GM12878 (cell line): Measurements from ENCODE around the gene TMEM179B. TPM values are rescaled to one million over a fixed set of nuclear protein-coding genes. Genes with fewer than 3 reads are reported as not detected.

ENCODE experiments used
- ATAC-seq: fragments of 200-7000 bp; cut with Tn5 transposase; 3 replicates; pipeline ENCODE4 v1.9.1; 2020; ENCODE audit warnings: mild to moderate bottlenecking, moderate library complexity
- BruUV-seq: library from RNA; stranded (reverse); fragments of 400-500 nt; replicated peaks from 2 replicates; lab custom pipeline; 2021; lab: Mats Ljungman, UMichigan
- CTCF ChIA-PET: fragments of 300-600 bp; sonication (Branson Sonifier 250); formaldehyde crosslinking; extraction: SDS; loops from one replicate; lab custom pipeline; 2021; ENCODE audit warnings: inconsistent platforms; lab: Yijun Ruan, JAX
- POLR2A ChIA-PET: fragments of 350-600 bp; formaldehyde crosslinking; extraction: SDS; loops from one replicate; lab custom pipeline; 2021; ENCODE audit warnings: inconsistent platforms; lab: Charles Lee
- RAD21 ChIA-PET: fragments of 300-600 bp; sonication (Branson Sonifier 250); formaldehyde crosslinking; loops from one replicate; lab custom pipeline; 2023; ENCODE audit warnings: antibody characterized with exemption; ENCODE audit not compliant: unreplicated experiment; lab: Charles Lee
- SMC1A ChIA-PET: fragments of 300-600 bp; sonication (Branson Sonifier 250); formaldehyde crosslinking; loops from one replicate; lab custom pipeline; 2023; ENCODE audit not compliant: unreplicated experiment, uncharacterized antibody; lab: Charles Lee
- DNase-seq: peaks from one replicate; pipeline ENCODE4 v3.0.0-alpha.2; 2011; ENCODE audit warnings: low read depth, low spot score
- FAIRE-seq: peaks from 3 replicates; lab custom pipeline; 2011; peaks lifted over from hg19 to GRCh38; lab: Jason Lieb, UNC
- H2AFZ ChIP-seq: 2 replicates; pipeline ENCODE4 v1.6.0; 2011; ENCODE audit warnings: low read depth, low read length, control low read depth; ENCODE audit not compliant: control insufficient read depth
- H3K27ac ChIP-seq: 2 replicates; pipeline ENCODE4 v1.5.1; 2011; ENCODE audit warnings: control low read depth; ENCODE audit not compliant: control insufficient read depth, insufficient read depth
- H3K27me3 ChIP-seq, 2 experiments: replicated peaks in 1 of 2; 2 replicates each; pipeline versions ENCODE4 v1.6.0 to v1.6.1; 2011; ENCODE audit warnings: low read length in 1 of 2; ENCODE audit not compliant: control insufficient read depth in 2 of 2, insufficient read depth in 2 of 2
- H3K36me3 ChIP-seq, 2 experiments: 2 replicates each; pipeline ENCODE4 v1.5.1; 2011; ENCODE audit warnings: low read length in 1 of 2; ENCODE audit not compliant: control insufficient read depth in 2 of 2, insufficient read depth in 2 of 2
- H3K4me1 ChIP-seq: 2 replicates; pipeline ENCODE4 v1.6.1; 2011; ENCODE audit warnings: mild to moderate bottlenecking, low read length, moderate library complexity, mixed read lengths; ENCODE audit not compliant: control insufficient read depth, insufficient read depth
- H3K4me2 ChIP-seq: 2 replicates; pipeline ENCODE4 v1.6.0; 2011; ENCODE audit warnings: control low read depth; ENCODE audit not compliant: control insufficient read depth, insufficient read depth
- H3K4me3 ChIP-seq: fragments of 200-600 bp; sonication (generic); 2 replicates; pipeline ENCODE4 v1.5.1; 2016
- H3K79me2 ChIP-seq: 2 replicates; pipeline ENCODE4 v1.6.0; 2011; ENCODE audit warnings: low read length; ENCODE audit not compliant: control insufficient read depth, insufficient read depth
- H3K9ac ChIP-seq: 2 replicates; pipeline ENCODE4 v1.8.0; 2011; ENCODE audit warnings: low read length, control low read depth, mixed read lengths; ENCODE audit not compliant: control insufficient read depth, insufficient read depth
- H3K9me3 ChIP-seq: replicated peaks from 3 replicates; pipeline ENCODE4 v1.5.1; 2011; ENCODE audit warnings: mild to moderate bottlenecking, low read length; ENCODE audit not compliant: control insufficient read depth, insufficient read depth
- H4K20me1 ChIP-seq: 2 replicates; pipeline ENCODE4 v1.6.0; 2011; ENCODE audit not compliant: control insufficient read depth, insufficient read depth
- CBX5 ChIP-seq: sonication (generic); IDR thresholded peaks from 2 replicates; pipeline ENCODE4 v1.6.1; 2016; ENCODE audit warnings: low read depth, moderate library complexity, mild to moderate bottlenecking, inconsistent platforms
- EGR1 ChIP-seq, 2 experiments: IDR thresholded peaks; 1 replicate in 1 of 2; 2 replicates in 1 of 2; pipeline ENCODE4 v1.6.1; 2011 to 2012; ENCODE audit warnings: low read depth in 2 of 2, low read length in 2 of 2, borderline replicate concordance in 1 of 2, mild to moderate bottlenecking in 1 of 2, moderate library complexity in 1 of 2
- IKZF2 ChIP-seq, 2 experiments: fragments of 450-650 bp; IDR thresholded peaks; 2 replicates each; pipeline ENCODE4 v1.6.1; 2017; ENCODE audit warnings: mild to moderate bottlenecking in 2 of 2, moderate library complexity in 2 of 2
- KDM1A ChIP-seq: fragments of 200-600 bp; sonication (generic); IDR thresholded peaks from 2 replicates; pipeline ENCODE4 v1.6.1; 2016; ENCODE audit warnings: borderline replicate concordance
- NBN ChIP-seq: fragments of 450-650 bp; IDR thresholded peaks from 2 replicates; pipeline ENCODE4 v1.6.1; 2016
- PBX3 ChIP-seq: IDR thresholded peaks from 2 replicates; pipeline ENCODE4 v1.6.1; 2011; ENCODE audit warnings: mild to moderate bottlenecking, low read depth, low read length, moderate library complexity; ENCODE audit not compliant: insufficient replicate concordance
- ZBTB33 ChIP-seq: fragments of 450-650 bp; IDR thresholded peaks from 2 replicates; pipeline ENCODE4 v1.6.1; 2017; ENCODE audit warnings: mild to moderate bottlenecking
- WGBS: methylation state at CpG from one replicate; pipeline ENCODE4 v1.1.6; 2016; ENCODE audit warnings: low lambda C conversion rate; ENCODE audit not compliant: insufficient replicate concordance, insufficient coverage; ENCODE audit errors: missing lambda C conversion rate; 5-methylcytosine and 5-hydroxymethylcytosine counted together
- in situ Hi-C: fragments of 300-500 bp; cut with MboI; formaldehyde crosslinking; loops from 9 replicates; pipeline ENCODE4 v1.14.3; 2018; ENCODE audit warnings: mixed read lengths
- intact Hi-C: fragments of 100-400 bp; cut with micrococcal nuclease; formaldehyde crosslinking; loops from one replicate; pipeline ENCODE4 v1.14.2; 2022; ENCODE audit not compliant: unreplicated experiment
- polyA plus RNA-seq, 11 experiments: library from polyadenylated mRNA; depleted of rRNA in 4 of 11; unstranded in 6 of 11; stranded (reverse) in 5 of 11; fragments of >200 nt; fragmentation: Nextera tagmentation in 4 of 11; fragmentation: Illumina TruSeq in 1 of 11; extraction: Ambion mirVana in 4 of 11; extraction: Trizol in 1 of 11; gene quantifications; 1 replicate in 1 of 11; 2 replicates in 10 of 11; pipeline versions ENCODE4 v1.2.1 to v1.2.3, GENCODE V29; 2011 to 2016; ENCODE audit warnings: inconsistent platforms in 2 of 11, missing spikeins in 2 of 11, low read depth in 1 of 11
- total RNA-seq, 4 experiments: library from RNA; depleted of rRNA in 3 of 4; stranded (reverse); fragments of >200 nt in 3 of 4; fragmentation: Illumina TruSeq in 1 of 4; extraction: Trizol in 1 of 4; gene quantifications; 2 replicates each; pipeline versions ENCODE4 v1.2.1 to v1.2.3, GENCODE V29; 2013 to 2021

TMEM179B gene
- total and polyA plus RNA-seq, 10 of the 15 experiments (the other 5 are each of a cell fraction or from before 2014, with no cell fraction given): 21.7 to 82.4 (median 42.0) TPM

DNA sequence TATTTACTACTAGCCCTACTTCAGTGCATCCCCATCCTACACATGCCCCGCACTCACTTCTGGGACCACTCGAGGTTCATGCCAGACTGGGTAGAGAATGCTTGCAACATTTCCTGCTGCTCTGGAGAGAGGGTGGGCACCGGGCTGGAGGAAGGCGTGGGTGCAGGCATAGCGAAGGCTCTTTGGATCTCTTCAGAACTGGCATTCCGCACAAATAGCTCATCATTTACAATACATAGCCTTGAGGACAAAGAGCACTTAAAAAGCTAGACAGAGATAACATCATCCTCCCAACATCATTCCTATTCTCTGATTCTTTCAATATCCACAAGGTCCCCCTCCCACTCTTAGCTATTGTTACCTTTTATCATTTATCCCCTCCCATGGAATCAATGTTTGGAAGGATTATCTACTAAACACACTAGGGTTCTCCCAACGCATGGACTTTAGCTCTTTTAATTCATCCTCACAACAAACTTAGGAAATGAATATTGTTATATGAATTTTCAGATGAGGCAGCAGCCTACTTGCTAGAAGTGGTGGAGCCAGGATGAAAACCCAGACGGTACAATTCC lies 7.1 kb downstream of the TMEM179B start:
- ChIA-PET RAD21 (interaction anchor here (0.9 to 1.6 kb wide), 3 partner anchors 19 to 67 kb away, joined by 3 read pairs; no protein-coding TSS in a partner anchor), CTCF (interaction anchor here (0.7 to 0.8 kb wide), 2 partner anchors 46 to 87 kb away, joined by 3 read pairs; partner anchors contain the start of gene SLC3A2), SMC1A (interaction anchor here (0.6 to 1.4 kb wide), 4 partner anchors 11 to 67 kb away, joined by 3 to 4 read pairs (median 4); partner anchors contain the start of genes NXF1 and WDR74), POLR2A (interaction anchor here (0.7 to 2.3 kb wide), 10 partner anchors 8 to 61 kb away, joined by 3 to 9 read pairs (median 4); partner anchors contain the start of genes NXF1 and TEX54)
- DNase-seq (no peak), FAIRE-seq (no peak), ATAC-seq (no peak)
- no peak overlapping the region for H3K27ac ChIP-seq
- peaks cover 8% of the 10 kb centered on the region; the same call in 1 of the 2 replicates for H3K4me1 ChIP-seq
- in situ Hi-C loops (no loop called here), intact Hi-C loops (no loop called here)
- TF ChIP-seq CBX5 (no peak), KDM1A (no peak), ZBTB33 (no peak), IKZF2 (IDR thresholded peaks at IDR 0.05) (no peak), PBX3 (no peak), EGR1 (IDR thresholded peaks at IDR 0.05; ENCODE audit: borderline replicate concordance in 1 of 2, low read depth in 2 of 2, low read length in 2 of 2) (no peak), NBN (no peak)
- no peak overlapping the region for H3K9ac ChIP-seq
- peaks cover 18% of the 10 kb centered on the region for H3K79me2 ChIP-seq
- H3K36me3 ChIP-seq: peaks cover 23 to 31% of the 10 kb centered on the region in 2 experiments
- H3K9me3 ChIP-seq: no peaks in the 10 kb centered on the region
- no TSS peak for BruUV-seq
- H3K27me3 ChIP-seq: no peaks in the 10 kb centered on the region
- H3K4me2 ChIP-seq: no peak overlapping the region
- H3K4me3 ChIP-seq: no peak overlapping the region
- H4K20me1 ChIP-seq: no peaks in the 10 kb centered on the region
- 96% methylated on average over 8 of the region's 8 CpGs for WGBS
- no peak overlapping the region for H2AFZ ChIP-seq
